Measurements from ENCODE around the gene SERPINF2. TPM values are rescaled to one million over a fixed set of nuclear protein-coding genes. Genes with fewer than 3 reads are reported as not detected.
"Not testable (repeated sequence)": the region's sequence is repeated elsewhere in the genome, so short reads cannot be mapped to it uniquely, and the experiment has no call there.

The SERPINF2 gene
- total RNA-seq, 1 donor from 2014 or later, result under 0.01 TPM

DNA sequence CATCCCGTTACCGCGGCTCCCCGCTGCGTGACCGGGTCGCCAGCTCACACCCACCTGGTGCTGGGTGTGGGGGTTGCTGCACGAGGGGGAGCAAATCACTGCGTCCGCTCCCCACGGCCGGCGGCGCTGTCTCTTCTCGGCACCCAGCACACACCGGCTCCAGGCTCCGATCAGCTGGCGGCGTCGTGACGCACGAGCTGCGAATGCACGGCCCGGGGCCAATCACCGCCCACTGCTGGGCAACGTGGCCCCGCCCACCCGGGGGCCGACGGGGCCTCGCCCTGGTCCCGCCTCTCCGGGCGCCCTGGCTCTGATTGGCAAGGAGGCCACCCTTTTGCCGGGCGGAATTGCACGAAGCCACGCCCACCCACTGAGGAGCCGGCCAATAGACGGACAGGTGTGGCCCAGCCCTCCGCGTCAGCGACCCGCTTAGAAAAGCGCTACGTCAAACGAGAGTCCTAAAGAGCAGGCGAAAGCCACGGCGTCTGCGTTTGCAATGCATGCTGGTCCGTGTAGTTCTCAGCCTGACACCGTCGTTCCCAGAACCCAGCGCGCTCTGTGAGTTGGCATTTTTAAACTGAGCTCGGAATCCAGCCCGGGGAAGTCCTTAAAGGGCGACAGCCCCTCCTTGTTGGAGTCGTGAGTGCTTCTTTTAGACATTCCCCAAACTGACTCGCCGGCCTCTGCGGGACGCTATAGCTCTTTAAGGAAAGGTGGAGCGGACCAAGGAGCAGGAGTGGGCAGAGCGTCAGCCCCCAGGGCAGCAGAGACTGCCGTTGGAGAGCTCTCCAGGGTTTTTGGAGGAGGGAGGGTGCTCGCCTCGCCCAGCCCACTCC lies 26.4 kb upstream of the SERPINF2 start:
- peak; percentile 100 for DNase-seq (ENCODE audit: low read depth in 2 of 2)

- DNase-seq (ENCODE audit: low read depth in 2 of 2), result peak; percentile 92 to 99
These were observed 25.6 kb upstream of the SERPINF2 start for GRCh38 chr17:1716912-1717695.

GRCh38 chr17:1718362-1719165 lies 24.1 kb upstream of the SERPINF2 start:
- no peak for DNase-seq (ENCODE audit: low read depth in 2 of 2)

DNA sequence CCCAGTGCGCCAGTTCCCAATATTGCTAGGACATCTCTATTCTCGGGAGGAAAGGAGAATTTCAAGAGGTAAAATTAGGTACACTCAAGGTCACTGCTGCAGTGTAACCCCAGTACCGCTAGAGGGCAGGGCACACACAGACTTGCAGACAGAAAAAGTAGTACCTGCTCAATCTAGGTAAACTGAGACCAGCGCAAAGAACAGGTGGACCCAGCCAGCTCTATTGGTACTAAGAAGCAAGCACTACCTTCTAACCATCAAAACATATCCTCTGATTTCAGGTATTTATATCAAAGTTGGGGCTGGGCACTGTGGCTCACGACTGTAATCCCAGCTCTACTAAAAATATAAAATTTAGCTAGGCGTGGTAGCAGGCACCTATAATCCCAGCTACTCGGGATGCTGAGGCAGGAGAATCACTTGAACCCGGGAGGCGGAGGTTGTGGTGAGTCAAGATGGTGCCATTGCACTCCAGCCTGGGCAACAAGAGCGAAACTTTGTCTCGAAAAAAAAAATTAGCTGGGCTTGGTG lies 21.8 kb upstream of the SERPINF2 start:
- peak; percentile 36 to 69 for DNase-seq (ENCODE audit: low read depth in 2 of 2)

DNA sequence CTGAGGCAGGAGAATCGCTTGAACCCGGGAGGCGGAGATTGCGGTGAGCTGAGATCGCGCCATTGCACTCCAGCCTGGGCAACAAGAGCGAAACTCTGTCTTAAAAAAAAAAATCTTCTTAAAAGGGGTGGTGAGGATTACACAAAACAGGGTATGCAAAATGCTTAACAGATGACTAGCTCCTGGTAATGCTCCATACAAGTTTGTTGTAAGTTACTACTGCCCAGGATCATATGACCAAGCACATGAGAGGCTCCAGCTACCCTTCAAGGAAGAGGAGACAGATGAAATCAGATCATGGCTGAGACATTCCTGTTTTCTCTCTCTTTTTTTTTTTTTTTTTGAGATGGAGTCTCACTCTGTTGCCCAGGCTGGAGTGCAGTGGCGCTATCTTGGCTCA lies 20.6 kb upstream of the SERPINF2 start:
- not testable (repeated sequence) for DNase-seq (ENCODE audit: low read depth in 2 of 2)

DNA sequence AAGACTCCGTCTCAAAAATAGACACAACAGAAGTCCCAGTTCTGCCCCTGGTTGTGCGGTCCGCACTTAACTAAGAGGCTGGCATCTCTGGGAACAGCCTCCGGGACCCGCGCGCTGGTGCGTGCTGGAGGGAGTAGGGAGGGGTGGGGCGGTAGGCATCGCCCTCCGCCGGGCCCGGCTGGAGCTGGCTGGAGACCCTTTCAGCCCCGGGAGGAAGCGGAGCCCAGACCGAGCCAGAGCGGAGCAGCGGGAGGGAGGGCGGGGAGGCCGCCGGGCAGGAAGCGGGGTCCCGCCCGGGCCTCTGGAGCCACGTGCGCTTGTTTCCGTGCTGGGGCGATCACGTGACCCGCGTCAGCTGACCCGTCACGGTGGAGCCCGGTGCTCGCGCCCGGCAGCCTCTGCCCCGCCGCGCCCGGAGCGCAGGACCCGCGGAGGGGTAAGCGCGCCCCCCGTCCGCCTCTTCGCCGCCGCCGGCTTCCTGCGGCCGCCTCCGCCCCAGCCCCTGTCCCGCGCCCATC lies 18.3 kb upstream of the SERPINF2 start, which contains the start of gene WDR81:
WDR81 (plus strand) TSS at position 354 of the 518 bp plus-strand sequence. CDS start 256 bp downstream, outside the sequence.
- DNase-seq (ENCODE audit: low read depth in 2 of 2), result peak; percentile 70 to 85

GRCh38 chr17:1724869-1725641 lies 17.6 kb upstream of the SERPINF2 start:
- DNase-seq (ENCODE audit: low read depth in 2 of 2), result peak in 1 of 2 donors; percentile 19

DNA sequence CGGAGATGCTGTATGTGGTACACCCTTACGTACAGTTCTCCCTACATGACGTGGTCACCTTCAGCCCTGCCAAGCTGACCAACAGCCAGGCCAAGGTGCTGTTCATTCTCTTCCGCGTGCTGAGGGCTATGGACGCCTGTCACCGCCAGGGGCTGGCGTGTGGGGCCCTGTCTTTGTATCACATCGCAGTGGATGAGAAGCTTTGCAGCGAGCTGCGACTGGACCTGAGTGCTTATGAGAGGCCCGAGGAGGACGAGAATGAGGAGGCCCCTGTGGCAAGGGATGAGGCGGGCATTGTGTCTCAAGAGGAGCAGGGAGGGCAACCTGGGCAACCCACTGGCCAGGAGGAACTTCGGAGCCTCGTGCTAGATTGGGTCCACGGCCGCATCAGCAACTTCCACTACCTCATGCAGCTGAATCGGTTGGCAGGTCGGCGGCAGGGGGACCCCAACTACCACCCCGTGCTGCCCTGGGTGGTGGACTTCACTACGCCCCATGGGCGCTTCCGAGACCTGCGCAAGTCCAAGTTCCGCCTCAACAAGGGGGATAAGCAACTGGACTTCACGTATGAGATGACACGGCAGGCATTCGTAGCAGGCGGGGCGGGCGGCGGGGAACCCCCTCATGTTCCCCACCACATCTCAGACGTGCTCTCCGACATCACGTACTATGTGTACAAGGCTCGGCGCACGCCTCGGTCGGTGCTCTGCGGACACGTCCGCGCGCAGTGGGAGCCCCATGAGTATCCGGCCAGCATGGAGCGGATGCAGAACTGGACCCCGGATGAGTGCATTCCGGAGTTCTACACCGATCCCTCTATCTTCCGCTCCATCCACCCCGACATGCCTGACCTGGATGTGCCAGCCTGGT lies 16.8 kb upstream of the SERPINF2 start:
- no peak for DNase-seq (ENCODE audit: low read depth in 2 of 2)

DNA sequence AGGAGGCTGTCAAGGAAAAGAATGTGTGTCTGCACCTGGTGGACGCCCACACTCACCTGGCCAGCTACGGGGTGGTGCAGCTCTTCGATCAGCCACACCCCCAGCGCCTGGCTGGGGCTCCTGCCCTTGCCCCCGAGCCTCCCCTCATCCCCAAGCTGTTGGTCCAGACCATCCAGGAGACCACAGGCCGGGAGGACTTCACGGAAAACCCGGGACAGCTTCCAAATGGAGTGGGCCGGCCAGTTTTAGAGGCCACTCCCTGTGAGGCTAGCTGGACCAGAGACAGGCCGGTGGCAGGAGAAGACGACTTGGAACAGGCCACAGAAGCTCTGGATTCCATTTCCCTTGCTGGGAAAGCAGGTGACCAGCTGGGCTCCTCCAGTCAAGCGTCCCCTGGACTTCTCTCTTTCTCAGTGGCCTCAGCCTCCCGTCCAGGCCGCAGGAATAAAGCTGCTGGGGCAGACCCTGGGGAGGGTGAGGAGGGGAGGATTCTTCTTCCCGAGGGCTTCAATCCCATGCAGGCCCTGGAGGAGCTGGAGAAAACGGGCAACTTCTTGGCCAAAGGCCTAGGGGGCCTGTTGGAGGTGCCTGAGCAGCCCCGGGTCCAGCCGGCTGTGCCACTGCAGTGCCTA lies 15.9 kb upstream of the SERPINF2 start:
- no peak for DNase-seq (ENCODE audit: low read depth in 2 of 2)

GRCh38 chr17:1727258-1727789 lies 15.3 kb upstream of the SERPINF2 start:
- no peak for DNase-seq (ENCODE audit: low read depth in 2 of 2)

- no peak for DNase-seq (ENCODE audit: low read depth in 2 of 2)
These were observed 14.6 kb upstream of the SERPINF2 start for GRCh38 chr17:1727876-1728630.

GRCh38 chr17:1729966-1730325 lies 12.7 kb upstream of the SERPINF2 start:
- DNase-seq (ENCODE audit: low read depth in 2 of 2), result no peak

DNA sequence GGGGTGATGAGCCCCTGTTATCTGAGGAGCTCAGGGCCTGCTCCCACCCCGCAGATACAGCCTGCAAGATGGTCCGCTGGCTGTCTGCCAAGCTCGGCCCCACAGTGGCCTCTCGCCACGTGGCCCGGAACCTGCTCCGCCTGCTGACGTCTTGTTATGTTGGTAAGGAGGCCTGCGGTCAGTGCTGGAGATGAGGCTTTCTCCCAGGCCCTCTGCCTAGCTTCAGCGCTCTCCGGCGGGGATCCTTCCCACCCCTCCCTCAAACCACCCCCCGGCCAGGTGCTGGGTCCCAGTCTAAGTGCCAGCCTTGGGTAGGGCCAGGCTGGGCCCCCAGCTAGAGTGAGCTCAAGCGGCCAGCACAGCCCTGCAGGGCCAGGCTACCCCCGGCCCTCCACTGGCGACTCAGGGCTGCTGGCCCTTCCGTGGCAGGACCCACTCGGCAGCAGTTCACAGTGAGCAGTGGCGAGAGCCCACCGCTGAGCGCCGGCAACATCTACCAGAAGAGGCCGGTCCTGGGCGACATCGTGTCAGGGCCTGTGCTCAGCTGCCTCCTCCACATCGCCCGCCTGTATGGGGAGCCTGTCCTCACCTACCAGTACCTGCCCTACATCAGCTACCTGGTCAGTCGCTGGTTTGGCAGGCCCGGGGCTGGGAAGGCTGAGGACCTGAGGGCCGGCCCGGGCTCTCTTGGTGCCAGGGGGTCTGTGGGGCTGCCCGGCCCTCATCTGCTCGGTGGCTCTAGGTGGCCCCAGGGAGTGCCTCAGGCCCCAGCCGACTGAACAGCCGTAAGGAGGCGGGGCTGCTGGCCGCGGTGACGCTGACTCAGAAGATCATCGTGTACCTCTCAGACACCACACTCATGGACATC lies 12.1 kb upstream of the SERPINF2 start:
- DNase-seq (ENCODE audit: low read depth in 2 of 2), result peak in 1 of 2 donors; percentile 43

DNA sequence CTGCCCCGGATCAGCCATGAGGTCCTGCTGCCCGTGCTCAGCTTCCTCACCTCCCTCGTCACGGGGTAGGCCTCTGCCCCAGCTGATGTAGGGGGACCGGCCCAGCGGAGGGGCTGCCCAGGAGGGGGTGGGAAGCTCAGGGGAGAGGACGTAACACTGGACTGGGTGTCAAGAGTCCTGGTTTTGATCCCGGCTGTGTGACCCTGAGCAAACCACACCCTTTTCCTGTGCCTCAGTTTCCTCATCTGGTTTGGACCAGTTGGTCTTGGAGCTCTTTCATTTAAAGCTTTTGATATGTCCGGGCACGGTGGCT lies 11.5 kb upstream of the SERPINF2 start:
- no peak for DNase-seq (ENCODE audit: low read depth in 2 of 2)

- no peak for DNase-seq (ENCODE audit: low read depth in 2 of 2)
These were observed 10.3 kb upstream of the SERPINF2 start for GRCh38 chr17:1732241-1732832.

- DNase-seq (ENCODE audit: low read depth in 2 of 2), result no peak
These were observed 9.8 kb upstream of the SERPINF2 start for GRCh38 chr17:1732833-1733321.

- no peak for DNase-seq (ENCODE audit: low read depth in 2 of 2)
These were observed 8.9 kb upstream of the SERPINF2 start for GRCh38 chr17:1733759-1734158.
